T-cell (primary cell): ENCODE measurements around the gene TTC33. TPM values are rescaled to one million over a fixed set of nuclear protein-coding genes. Genes with fewer than 3 reads are reported as not detected.

Experiments used
- ATAC-seq, 4 experiments: fragments of 200-7000 bp in 3 of 4; fragments of 150-1000 bp in 1 of 4; cut with Tn5 transposase; replicated peaks in 1 of 4; 1 replicate in 3 of 4; 2 replicates in 1 of 4; pipeline ENCODE4 v1.10.0; 2021; ENCODE audit warnings: moderate library complexity in 3 of 4, mild to moderate bottlenecking in 2 of 4, moderate number of reproducible peaks in 1 of 4
- CTCF ChIA-PET, 2 donors: fragments of 300-600 bp; sonication (Branson Sonifier 250); formaldehyde crosslinking; loops; one replicate each; lab custom pipeline; 2022; ENCODE audit warnings: antibody characterized with exemption in 2 of 2; lab: Charles Lee
- POLR2A ChIA-PET, 2 donors: fragments of 300-600 bp; sonication (Branson Sonifier 250); formaldehyde crosslinking; loops; one replicate each; lab custom pipeline; 2022; ENCODE audit warnings: antibody characterized with exemption in 2 of 2; lab: Charles Lee
- DNase-seq, 35 experiments: peaks; one replicate each; pipeline versions ENCODE4 v3.0.0 to v3.0.0-alpha.2; 2013 to 2023
- H3K27ac ChIP-seq: one replicate; pipeline ENCODE4 v1.5.1; 2013; ENCODE audit warnings: low read length
- H3K27me3 ChIP-seq, 2 experiments: replicated peaks in 1 of 2; 1 replicate in 1 of 2; 2 replicates in 1 of 2; pipeline versions ENCODE4 v1.6.1 to v1.7.0; 2013; ENCODE audit warnings: low read length in 1 of 2, mixed read lengths in 1 of 2; ENCODE audit not compliant: control insufficient read depth in 2 of 2, insufficient read depth in 2 of 2; ENCODE audit errors: extremely low read depth in 1 of 2
- H3K36me3 ChIP-seq, 2 donors: 1 replicate in 1 of 2; 2 replicates in 1 of 2; pipeline versions ENCODE4 v1.6.1 to v1.7.0; 2013; ENCODE audit warnings: low read length in 1 of 2; ENCODE audit not compliant: control insufficient read depth in 2 of 2, insufficient read depth in 1 of 2; ENCODE audit errors: extremely low read depth in 1 of 2
- H3K4me1 ChIP-seq, 2 experiments: 1 replicate in 1 of 2; 2 replicates in 1 of 2; pipeline versions ENCODE4 v1.6.1 to v1.7.0; 2013; ENCODE audit warnings: low read length in 2 of 2, mixed read lengths in 1 of 2; ENCODE audit not compliant: insufficient read depth in 2 of 2, control insufficient read depth in 1 of 2; ENCODE audit errors: extremely low read depth in 1 of 2
- H3K4me3 ChIP-seq, 2 donors: 1 replicate in 1 of 2; 2 replicates in 1 of 2; pipeline versions ENCODE4 v1.5.1 to v1.7.0; 2013; ENCODE audit warnings: mild to moderate bottlenecking in 2 of 2, low read length in 1 of 2, moderate library complexity in 1 of 2; ENCODE audit not compliant: control insufficient read depth in 1 of 2; ENCODE audit errors: extremely low read depth in 1 of 2
- H3K9me3 ChIP-seq: 2 replicates; pipeline ENCODE4 v1.7.0; 2013
- H3K27ac Mint-ChIP-seq, 2 donors: one replicate each; pipeline ENCODE4 v1.8.0; 2020 to 2021; ENCODE audit warnings: mild to moderate bottlenecking in 2 of 2, mixed read lengths in 2 of 2
- H3K27me3 Mint-ChIP-seq, 2 donors: one replicate each; pipeline ENCODE4 v1.8.0; 2021 to 2022; ENCODE audit warnings: mixed read lengths in 2 of 2
- H3K36me3 Mint-ChIP-seq: one replicate; pipeline ENCODE4 v1.8.0; 2021; ENCODE audit warnings: mixed read lengths
- H3K4me1 Mint-ChIP-seq, 3 donors: one replicate each; pipeline ENCODE4 v1.8.0; 2020 to 2022; ENCODE audit warnings: mixed read lengths in 3 of 3, mild to moderate bottlenecking in 1 of 3
- H3K4me3 Mint-ChIP-seq, 3 donors: one replicate each; pipeline ENCODE4 v1.8.0; 2020 to 2022; ENCODE audit warnings: mild to moderate bottlenecking in 3 of 3, mixed read lengths in 3 of 3, moderate library complexity in 3 of 3
- H3K9me3 Mint-ChIP-seq, 3 donors: one replicate each; pipeline ENCODE4 v1.8.0; 2020 to 2022; ENCODE audit warnings: mixed read lengths in 3 of 3
- WGBS: methylation state at CpG from one replicate; pipeline ENCODE4 v1.1.5; 2013; ENCODE audit warnings: missing lambda C conversion rate; ENCODE audit not compliant: insufficient coverage; 5-methylcytosine and 5-hydroxymethylcytosine counted together
- total RNA-seq, 35 experiments: library from RNA in 6 of 35; stranded (reverse) in 6 of 35; fragments of 120-200 nt in 1 of 35; gene quantifications; one replicate each; pipeline versions ENCODE4 v1.2.1 to v1.2.4 and lab custom pipeline; 2013 to 2026

TTC33 gene
- total RNA-seq, 5 donors from 2014 or later (not counting 1 experiment from before 2014, with no cell fraction given) = 8.3 to 15.4 (median 13.6) TPM

DNA sequence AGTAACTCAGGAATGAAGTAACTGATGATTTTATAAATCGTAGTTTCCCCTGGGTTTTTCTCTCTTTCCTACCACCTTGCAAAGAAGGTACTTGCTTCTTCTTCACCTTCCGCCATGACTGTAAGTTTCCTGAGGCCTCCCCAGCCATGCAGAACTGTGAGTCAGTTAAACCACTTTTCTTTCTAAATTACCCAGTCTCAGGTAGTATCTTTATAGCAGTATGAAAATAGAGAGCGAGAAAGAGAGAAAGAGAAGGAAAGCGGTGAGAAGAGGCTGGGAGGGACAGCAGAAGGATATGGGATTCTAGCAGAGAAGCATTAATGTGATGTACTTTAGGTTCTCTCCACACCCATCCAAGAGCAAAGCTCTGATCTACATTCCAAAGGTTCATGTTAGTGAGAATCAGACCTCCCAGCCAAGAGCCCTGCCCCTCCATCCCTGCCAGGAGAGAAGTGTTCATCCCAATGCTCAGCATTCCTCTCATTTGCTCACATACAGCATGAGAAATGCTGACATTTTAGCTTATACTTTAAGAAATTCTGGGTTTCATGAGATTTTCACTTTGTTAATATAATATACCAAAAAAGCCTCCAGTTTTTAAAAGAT is 261.0 kb downstream of the TTC33 start:
- no peaks in the 10 kb centered on the region for H3K36me3 Mint-ChIP-seq
- no peaks in the 10 kb centered on the region for H3K27me3 Mint-ChIP-seq
- ATAC-seq = no peak
- ChIA-PET POLR2A (no interaction called here), CTCF (no interaction called here)
- H3K27ac ChIP-seq = no peak overlapping the region
- no peaks in the 10 kb centered on the region for H3K4me1 ChIP-seq
- DNase-seq = no peak
- WGBS = no CpG with 5 or more reads among the region's 4 CpGs
- no peaks in the 10 kb centered on the region for H3K27me3 ChIP-seq
- no peaks in the 10 kb centered on the region for H3K9me3 ChIP-seq
- no peak overlapping the region for H3K4me3 Mint-ChIP-seq
- peaks cover 4 to 14% (median 12%) of the 10 kb centered on the region in 3 donors for H3K4me1 Mint-ChIP-seq
- no peaks in the 10 kb centered on the region for H3K36me3 ChIP-seq
- H3K9me3 Mint-ChIP-seq = no peaks in the 10 kb centered on the region
- no peak overlapping the region for H3K27ac Mint-ChIP-seq
- H3K4me3 ChIP-seq = no peak overlapping the region

GRCh38 chr5:40492056-40492455 is 263.7 kb downstream of the TTC33 start:
- H3K9me3 ChIP-seq = no peaks in the 10 kb centered on the region
- WGBS = no CpG with 5 or more reads among the region's 1 CpG
- H3K27me3 Mint-ChIP-seq = no peaks in the 10 kb centered on the region

GRCh38 chr5:40491644-40492043 is 264.1 kb downstream of the TTC33 start:
- no peak overlapping the region for H3K27ac ChIP-seq
- ATAC-seq (no peak), DNase-seq (no peak)
- no peaks in the 10 kb centered on the region for H3K9me3 Mint-ChIP-seq
- CTCF ChIA-PET = interaction anchor here in 1 of 2 donors (1.4 kb wide), 1 partner anchor 61 kb away, joined by 4 read pairs; no protein-coding TSS in a partner anchor
- no peaks in the 10 kb centered on the region for H3K9me3 ChIP-seq
- H3K4me3 ChIP-seq = no peak overlapping the region
- H3K36me3 Mint-ChIP-seq = no peaks in the 10 kb centered on the region
- peaks cover 0 to 2% of the 10 kb centered on the region in 2 experiments for H3K4me1 ChIP-seq
- no peak overlapping the region for H3K4me3 Mint-ChIP-seq
- no peak overlapping the region for H3K27ac Mint-ChIP-seq
- H3K4me1 Mint-ChIP-seq = peaks cover 10 to 31% (median 28%) of the 10 kb centered on the region in 3 donors
- 89% methylated on average over 1 of the region's 1 CpG for WGBS
- H3K27me3 Mint-ChIP-seq = no peaks in the 10 kb centered on the region
- POLR2A ChIA-PET = no interaction called here
- no peaks in the 10 kb centered on the region for H3K27me3 ChIP-seq
- H3K36me3 ChIP-seq = no peaks in the 10 kb centered on the region

More at GRCh38 chr5:40492056-40492455, 263.7 kb downstream of the TTC33 start:
- Mint-ChIP-seq H3K4me3 (no peak overlapping the region), H3K4me1 (peaks cover 6 to 27% (median 24%) of the 10 kb centered on the region in 3 donors), H3K27ac (no peak overlapping the region), H3K36me3 (no peaks in the 10 kb centered on the region), H3K9me3 (no peaks in the 10 kb centered on the region)
- no peaks in the 10 kb centered on the region for H3K27me3 ChIP-seq
- POLR2A ChIA-PET = no interaction called here
- CTCF ChIA-PET = interaction anchor here (0.6 to 1.4 kb wide), 3 partner anchors 14 to 221 kb away, joined by 3 to 5 read pairs (median 4); no protein-coding TSS in a partner anchor
- no peak for DNase-seq
- H3K4me3 ChIP-seq = no peak overlapping the region
- H3K27ac ChIP-seq = no peak overlapping the region
- H3K4me1 ChIP-seq = no peaks in the 10 kb centered on the region
- no peak for ATAC-seq
- H3K36me3 ChIP-seq = no peaks in the 10 kb centered on the region

GRCh38 chr5:40490464-40491111 is 265.2 kb downstream of the TTC33 start:
- Mint-ChIP-seq H3K4me3 (no peak overlapping the region), H3K4me1 (peaks cover 16 to 38% (median 33%) of the 10 kb centered on the region in 3 donors), H3K36me3 (no peaks in the 10 kb centered on the region), H3K27me3 (no peaks in the 10 kb centered on the region), H3K9me3 (no peaks in the 10 kb centered on the region), H3K27ac (peak overlapping the region in 1 of 2 donors; percentile 11)
- ATAC-seq (no peak), DNase-seq (peak in 1 of 35 experiments; percentile 32)
- Histone ChIP-seq H3K4me3 (no peak overlapping the region), H3K36me3 (no peaks in the 10 kb centered on the region), H3K9me3 (no peaks in the 10 kb centered on the region), H3K27ac (no peak overlapping the region), H3K27me3 (no peaks in the 10 kb centered on the region), H3K4me1 (peaks cover 0 to 8% of the 10 kb centered on the region in 2 experiments)
- ChIA-PET CTCF (no interaction called here), POLR2A (interaction anchor here in 1 of 2 donors (0.7 kb wide), 1 partner anchor 205 kb away, joined by 3 read pairs; no protein-coding TSS in a partner anchor)
- no CpG with 5 or more reads among the region's 4 CpGs for WGBS

DNA sequence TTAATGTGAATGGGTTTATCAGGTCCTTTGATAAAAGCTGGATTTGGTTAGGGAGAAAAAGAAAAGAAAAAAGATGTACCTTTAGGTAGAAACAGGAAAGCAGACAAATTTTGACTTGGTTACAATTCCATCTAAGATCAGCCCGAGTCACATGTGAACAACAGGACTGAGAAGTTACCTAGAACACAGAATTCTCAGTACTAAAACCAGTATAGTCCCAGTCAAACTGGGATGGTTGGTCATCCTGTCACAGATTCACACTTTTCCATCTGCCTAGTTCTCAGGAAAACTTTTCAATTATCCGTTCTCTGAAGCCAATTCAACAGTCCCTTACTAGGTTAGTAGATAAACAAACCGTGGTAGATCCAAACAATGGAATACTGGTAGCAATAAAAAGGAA is 266.3 kb downstream of the TTC33 start:
- H3K27me3 ChIP-seq = no peaks in the 10 kb centered on the region
- H3K27ac Mint-ChIP-seq = no peak overlapping the region
- ChIA-PET CTCF (no interaction called here), POLR2A (interaction anchor here in 1 of 2 donors (0.9 kb wide), 1 partner anchor 79 kb away, joined by 3 read pairs; no protein-coding TSS in a partner anchor)
- no peaks in the 10 kb centered on the region for H3K27me3 Mint-ChIP-seq
- no peak overlapping the region for H3K4me3 ChIP-seq
- no peaks in the 10 kb centered on the region for H3K9me3 ChIP-seq
- H3K4me3 Mint-ChIP-seq = no peak overlapping the region
- H3K9me3 Mint-ChIP-seq = no peaks in the 10 kb centered on the region
- no peaks in the 10 kb centered on the region for H3K36me3 ChIP-seq
- peaks cover 0 to 8% of the 10 kb centered on the region in 2 experiments for H3K4me1 ChIP-seq
- H3K27ac ChIP-seq = no peak overlapping the region
- no peak for ATAC-seq
- peaks cover 16 to 50% (median 40%) of the 10 kb centered on the region in 3 donors for H3K4me1 Mint-ChIP-seq
- no peak for DNase-seq
- 50% methylated on average over 1 of the region's 3 CpGs for WGBS
- H3K36me3 Mint-ChIP-seq = no peaks in the 10 kb centered on the region

DNA sequence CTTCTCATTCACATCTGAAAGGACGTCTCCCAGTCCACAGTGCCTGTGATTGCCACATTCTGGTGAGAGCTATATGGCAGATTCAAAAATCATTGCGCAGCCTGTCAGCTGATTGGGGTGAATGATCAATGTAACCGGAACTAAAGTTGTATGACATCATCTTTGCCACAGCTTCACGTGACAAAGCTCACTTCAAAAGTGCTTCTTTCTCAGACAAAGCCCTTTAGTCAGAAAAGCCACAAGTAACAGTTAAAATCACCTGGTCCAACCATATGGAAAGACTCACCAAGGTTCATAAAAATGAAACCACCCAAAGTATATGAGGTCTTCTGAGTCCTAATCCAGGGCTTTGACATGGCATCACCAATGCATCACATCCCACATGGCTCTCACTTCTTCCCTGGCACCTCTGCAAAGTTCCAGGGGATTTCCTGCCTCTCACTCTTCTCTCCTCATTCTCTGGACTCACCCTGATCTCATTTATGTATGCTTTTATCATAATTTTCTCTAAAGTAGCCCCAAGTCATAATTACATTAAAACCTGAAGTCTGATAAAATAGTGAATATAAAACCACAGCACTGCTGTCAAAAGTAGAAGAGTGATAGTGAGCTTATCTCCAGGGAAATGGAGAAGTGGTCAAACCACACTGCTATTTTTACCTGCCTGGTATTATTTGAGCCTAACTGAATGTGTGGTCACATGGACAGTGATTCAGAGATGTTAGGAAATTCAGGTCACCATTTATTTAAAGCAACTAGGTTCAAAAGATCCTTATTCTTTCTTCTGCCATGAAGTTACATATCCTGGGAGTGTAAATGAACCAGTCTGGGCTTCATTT is 269.1 kb downstream of the TTC33 start:
- H3K4me3 Mint-ChIP-seq = peak overlapping the region in 2 of 3 donors; percentile 4 to 10
- no peaks in the 10 kb centered on the region for H3K9me3 Mint-ChIP-seq
- no peaks in the 10 kb centered on the region for H3K36me3 Mint-ChIP-seq
- ATAC-seq (peak; percentile 27 to 86 (median 62)), DNase-seq (peak in 32 of 35 experiments; percentile 3 to 80 (median 40))
- H3K9me3 ChIP-seq = no peaks in the 10 kb centered on the region
- no peak overlapping the region for H3K4me3 ChIP-seq
- peaks cover 0 to 8% of the 10 kb centered on the region in 2 experiments for H3K4me1 ChIP-seq
- peaks cover 16 to 55% (median 47%) of the 10 kb centered on the region in 3 donors for H3K4me1 Mint-ChIP-seq
- H3K36me3 ChIP-seq = no peaks in the 10 kb centered on the region
- peak overlapping the region; percentile 5 to 63 for H3K27ac Mint-ChIP-seq
- WGBS = 0% methylated on average over 1 of the region's 4 CpGs
- CTCF ChIA-PET = interaction anchor here (0.6 to 1.5 kb wide), 4 partner anchors 10 to 99 kb away, joined by 3 to 12 read pairs (median 6); no protein-coding TSS in a partner anchor
- POLR2A ChIA-PET = interaction anchor here (0.5 to 1.2 kb wide), 6 partner anchors 24 to 194 kb away, joined by 3 to 8 read pairs (median 4); no protein-coding TSS in a partner anchor
- H3K27ac ChIP-seq = no peak overlapping the region
- no peaks in the 10 kb centered on the region for H3K27me3 ChIP-seq
- H3K27me3 Mint-ChIP-seq = no peaks in the 10 kb centered on the region
